GM20000 (cell line): ENCODE measurements around the gene LRRC8E.

Source experiments
- DNase-seq: peaks from one replicate; pipeline ENCODE4 v3.0.0; 2012; ENCODE audit warnings: low spot score
- TF ChIP-seq, protein P1 (sequence below): IDR thresholded peaks from 2 replicates; pipeline ENCODE4 v1.5.1; 2012; ENCODE audit warnings: mild to moderate bottlenecking, control low read depth; ENCODE audit errors: extremely low read depth, missing control alignments

The LRRC8E gene

DNA sequence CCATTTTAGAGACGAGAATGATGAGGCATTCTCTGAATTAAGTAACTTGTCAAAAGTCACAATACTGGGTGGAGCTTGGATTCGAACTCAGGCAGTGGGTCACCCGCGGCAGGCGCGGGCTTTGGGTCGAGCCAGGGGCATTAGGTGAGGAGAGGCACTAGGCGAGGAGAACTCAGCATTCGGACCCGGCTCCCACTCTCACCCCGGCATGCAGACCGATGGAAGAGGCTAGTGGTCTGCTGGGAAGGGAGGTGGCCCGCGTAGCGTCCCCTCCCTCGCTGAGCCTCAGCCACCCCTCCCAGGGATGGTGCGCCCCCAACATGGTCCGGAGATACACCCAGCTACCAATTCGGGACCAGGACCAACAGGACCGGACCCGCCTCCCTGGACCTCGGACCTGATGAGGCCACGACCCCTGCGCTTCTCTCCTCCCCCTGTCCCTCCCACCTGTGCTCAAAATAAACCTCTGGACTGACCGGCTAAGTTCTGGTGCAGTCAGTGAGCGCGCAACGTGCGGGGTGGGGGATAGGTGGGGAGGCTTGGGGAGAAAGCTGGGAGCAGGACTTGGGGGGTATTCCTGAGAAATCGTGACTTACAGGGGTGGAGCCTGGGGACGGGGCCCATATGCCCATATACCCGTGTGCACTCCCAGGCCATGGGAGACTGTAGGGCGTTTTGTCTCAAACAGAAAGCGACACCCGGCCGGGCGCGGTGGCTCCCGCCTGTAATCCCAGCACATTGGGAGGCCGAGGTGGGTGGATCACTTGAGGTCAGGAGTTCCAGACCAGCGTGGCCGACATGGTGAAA lies 30.5 kb downstream of the LRRC8E start:
- DNase-seq = no peak
- TF ChIP-seq, protein P1, sequence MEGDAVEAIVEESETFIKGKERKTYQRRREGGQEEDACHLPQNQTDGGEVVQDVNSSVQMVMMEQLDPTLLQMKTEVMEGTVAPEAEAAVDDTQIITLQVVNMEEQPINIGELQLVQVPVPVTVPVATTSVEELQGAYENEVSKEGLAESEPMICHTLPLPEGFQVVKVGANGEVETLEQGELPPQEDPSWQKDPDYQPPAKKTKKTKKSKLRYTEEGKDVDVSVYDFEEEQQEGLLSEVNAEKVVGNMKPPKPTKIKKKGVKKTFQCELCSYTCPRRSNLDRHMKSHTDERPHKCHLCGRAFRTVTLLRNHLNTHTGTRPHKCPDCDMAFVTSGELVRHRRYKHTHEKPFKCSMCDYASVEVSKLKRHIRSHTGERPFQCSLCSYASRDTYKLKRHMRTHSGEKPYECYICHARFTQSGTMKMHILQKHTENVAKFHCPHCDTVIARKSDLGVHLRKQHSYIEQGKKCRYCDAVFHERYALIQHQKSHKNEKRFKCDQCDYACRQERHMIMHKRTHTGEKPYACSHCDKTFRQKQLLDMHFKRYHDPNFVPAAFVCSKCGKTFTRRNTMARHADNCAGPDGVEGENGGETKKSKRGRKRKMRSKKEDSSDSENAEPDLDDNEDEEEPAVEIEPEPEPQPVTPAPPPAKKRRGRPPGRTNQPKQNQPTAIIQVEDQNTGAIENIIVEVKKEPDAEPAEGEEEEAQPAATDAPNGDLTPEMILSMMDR = no peak

DNA sequence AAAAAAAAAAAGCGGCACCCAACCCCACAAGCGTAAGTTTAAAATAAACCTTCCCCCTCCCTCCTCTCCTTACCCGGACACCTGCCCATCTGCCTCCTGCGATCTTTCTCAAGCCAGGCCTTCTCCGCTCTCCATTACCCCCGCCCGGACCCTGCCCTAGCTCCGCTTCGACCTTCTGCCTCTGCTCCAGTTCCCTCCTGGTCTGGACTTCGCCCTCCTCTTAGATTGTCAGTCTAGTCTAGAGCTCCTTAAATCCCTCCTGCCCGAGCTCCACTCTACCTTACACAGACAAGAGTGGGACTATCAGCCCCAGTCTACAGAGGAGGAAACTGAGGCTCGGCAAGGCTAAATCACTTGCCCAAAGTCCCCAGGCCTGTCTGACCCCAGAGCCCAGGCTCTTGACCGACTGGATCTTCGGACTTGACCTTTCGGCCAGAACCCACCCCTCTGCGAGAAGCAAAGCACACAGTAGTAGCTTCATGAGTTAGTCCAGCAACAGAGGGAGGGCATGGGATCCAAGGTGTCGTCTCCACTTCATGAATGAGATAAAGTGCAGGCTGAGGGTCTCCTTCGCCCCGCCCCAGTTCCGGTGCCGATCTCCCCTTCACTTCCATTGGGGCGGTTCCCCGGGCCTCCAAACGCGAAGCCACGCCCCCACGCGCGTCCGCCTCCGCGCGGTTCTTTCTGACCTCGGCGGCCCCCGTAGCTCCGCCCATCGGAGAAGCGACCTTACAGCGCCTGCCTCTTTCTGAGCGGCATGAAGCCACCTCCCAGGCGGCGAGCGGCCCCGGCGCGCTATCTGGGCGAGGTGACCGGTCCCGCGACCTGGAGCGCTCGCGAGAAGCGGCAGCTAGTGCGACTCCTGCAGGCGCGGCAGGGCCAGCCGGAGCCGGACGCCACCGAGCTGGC lies 31.6 kb downstream of the LRRC8E start, which contains the start of gene SNAPC2:
SNAPC2 (plus strand) TSS at position 729 of the 909 bp plus-strand sequence; CDS start at position 758, 29 bp downstream.
- TF ChIP-seq, protein P1 = no peak

DNA sequence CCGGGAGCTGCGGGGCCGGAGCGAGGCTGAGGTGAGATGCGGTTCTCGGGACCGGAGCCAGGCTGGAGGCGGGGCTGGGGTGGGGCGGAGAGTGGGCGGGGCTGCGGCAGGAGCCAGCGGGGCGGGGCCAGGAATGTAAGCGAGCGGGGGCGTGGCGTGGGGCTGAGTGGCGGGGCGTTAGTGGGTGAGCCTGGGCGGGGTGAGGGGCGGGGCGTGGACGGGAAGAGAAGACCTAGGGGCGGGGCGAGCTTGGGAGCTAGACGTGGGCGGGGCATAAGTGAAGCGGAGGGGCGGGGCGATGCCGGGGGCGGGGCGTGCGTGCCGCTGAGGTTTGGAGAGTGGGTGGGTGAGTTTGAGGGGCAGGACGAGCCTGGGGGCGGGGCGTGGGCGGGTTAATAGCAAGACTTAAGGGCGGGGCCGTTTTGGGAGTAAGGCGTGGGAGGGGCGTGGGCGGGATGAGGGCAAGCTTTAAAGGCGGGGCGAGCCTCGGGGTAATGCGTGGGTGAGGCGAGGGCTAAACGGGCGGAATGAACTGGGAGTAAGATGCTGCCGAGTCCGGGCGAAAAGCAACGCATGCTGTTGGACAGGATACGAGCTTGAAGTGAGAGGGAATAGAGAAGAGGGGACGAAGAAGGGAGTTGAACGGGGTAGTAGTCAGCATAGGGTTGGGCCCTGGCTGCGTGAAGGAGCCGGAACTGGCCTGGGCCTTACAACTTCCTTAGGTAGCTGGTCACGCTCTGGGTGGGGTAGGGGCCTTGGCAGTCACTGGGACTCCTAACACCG lies 32.4 kb downstream of the LRRC8E start:
- TF ChIP-seq, protein P1 = no peak
- DNase-seq = peak; percentile 99

More for the DNA sequence above, 31.6 kb downstream of the LRRC8E start, which contains the start of gene SNAPC2:
- DNase-seq = peak; percentile 94

DNA sequence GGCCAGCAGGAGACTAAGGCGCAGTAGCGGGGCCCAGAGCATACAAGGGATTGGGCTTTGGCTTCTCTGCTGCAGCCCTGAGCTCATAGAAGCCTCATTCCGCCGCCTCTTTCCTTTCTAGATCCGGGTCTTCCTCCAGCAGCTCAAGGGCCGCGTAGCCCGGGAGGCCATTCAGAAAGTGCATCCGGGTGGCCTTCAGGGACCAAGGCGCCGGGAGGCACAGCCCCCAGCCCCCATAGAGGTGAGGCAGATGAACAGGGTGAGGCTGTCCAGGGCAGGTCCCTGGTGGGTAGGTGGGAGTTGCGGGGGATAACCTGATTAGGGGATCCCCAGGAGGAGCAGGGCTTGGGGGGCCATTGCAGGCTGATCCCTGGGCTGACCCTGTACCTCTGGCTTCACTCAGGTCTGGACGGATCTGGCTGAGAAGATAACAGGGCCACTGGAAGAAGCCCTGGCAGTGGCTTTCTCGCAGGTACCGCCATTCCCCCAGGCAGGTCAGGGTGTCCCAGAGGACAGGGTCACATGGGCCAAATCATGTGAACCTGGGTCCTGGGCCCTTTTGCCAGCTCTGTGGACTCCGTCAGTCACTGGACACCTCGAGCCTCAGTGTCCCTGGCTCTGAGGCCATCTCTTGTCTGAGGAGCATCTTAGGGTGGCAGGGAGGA lies 33.1 kb downstream of the LRRC8E start:
- no peak for DNase-seq
- TF ChIP-seq, protein P1 = no peak

DNA sequence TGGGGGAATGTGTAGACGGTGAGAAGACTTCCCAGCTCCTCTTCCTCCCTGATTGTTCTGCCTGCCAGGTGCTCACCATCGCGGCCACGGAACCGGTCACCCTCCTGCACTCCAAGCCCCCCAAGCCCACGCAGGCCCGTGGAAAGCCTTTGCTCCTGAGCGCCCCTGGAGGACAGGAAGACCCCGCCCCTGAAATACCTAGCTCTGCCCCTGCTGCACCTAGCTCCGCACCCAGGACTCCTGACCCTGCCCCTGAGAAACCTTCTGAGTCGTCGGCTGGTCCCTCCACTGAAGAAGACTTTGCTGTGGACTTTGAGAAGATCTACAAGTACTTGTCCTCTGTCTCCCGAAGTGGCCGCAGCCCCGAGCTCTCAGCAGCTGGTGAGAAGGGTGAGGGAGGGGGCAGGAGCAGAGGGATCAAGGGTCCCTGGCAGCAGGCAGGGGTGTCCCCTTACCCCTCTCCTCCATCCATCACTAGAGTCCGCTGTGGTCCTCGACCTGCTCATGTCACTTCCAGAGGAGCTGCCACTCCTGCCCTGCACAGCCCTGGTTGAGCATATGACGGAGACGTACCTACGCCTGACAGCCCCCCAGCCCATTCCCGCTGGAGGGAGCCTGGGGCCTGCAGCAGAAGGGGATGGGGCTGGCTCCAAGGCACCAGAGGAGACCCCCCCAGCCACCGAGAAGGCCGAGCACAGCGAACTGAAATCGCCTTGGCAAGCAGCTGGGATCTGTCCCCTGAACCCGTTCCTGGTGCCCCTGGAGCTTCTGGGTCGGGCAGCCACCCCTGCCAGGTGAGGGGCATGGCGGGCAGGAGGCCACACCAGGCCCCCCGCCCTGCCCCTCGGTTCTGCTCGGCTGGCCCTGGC lies 33.9 kb downstream of the LRRC8E start:
- no peak for DNase-seq
- TF ChIP-seq, protein P1 = no peak

DNA sequence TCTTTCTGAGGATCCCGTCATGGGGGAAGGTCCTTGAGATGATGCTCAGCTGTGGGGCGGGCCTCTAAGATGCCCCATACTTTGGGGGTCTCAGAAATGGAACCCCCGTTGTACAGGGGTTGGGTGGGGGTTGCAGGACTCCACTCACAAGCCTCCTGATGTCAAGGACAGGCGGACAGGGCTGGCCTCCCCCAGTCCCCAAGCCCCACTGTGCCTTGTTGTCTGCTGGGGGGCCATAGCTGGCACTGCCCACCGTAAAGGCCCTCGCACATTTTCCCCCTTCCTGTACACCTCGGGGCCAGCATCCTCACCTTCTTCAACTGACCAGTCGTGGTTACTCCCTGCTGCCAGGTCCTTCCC lies 34.5 kb downstream of the LRRC8E start:
- no peak for DNase-seq

More for the DNA sequence above, 34.5 kb downstream of the LRRC8E start:
- TF ChIP-seq, protein P1 = no peak
